ENCODE data around the gene SHROOM3. TPM values are rescaled to one million over a fixed set of nuclear protein-coding genes. Genes with fewer than 3 reads are reported as not detected.

SHROOM3 gene
- total and polyA plus RNA-seq, 2 experiments from 2014 or later = 11.3 to 73.5 TPM

GRCh38 chr4:76681996-76682395, 247.0 kb downstream of the SHROOM3 start:
- Mint-ChIP-seq H3K4me3 (no peak overlapping the region), H3K36me3 (ENCODE audit: low read depth) (no peaks in the 10 kb centered on the region), H3K27me3 (ENCODE audit: insufficient read depth, low read depth, poor library complexity) (peaks cover 2% of the 10 kb centered on the region), H3K4me1 (peaks cover 12% of the 10 kb centered on the region; the same call in 2 of the 3 replicates), H3K9me3 (no peaks in the 10 kb centered on the region), H3K27ac (no peak overlapping the region)
- H4K20me1 ChIP-seq (replicated peaks; ENCODE audit: insufficient read depth) = no peaks in the 10 kb centered on the region
- no peaks in the 10 kb centered on the region for H3K36me3 ChIP-seq (ENCODE audit: insufficient read depth)
- DNase-seq (ENCODE audit: low spot score) (no peak), ATAC-seq (no peak)
- H3K79me2 ChIP-seq (replicated peaks; ENCODE audit: insufficient read depth) = no peaks in the 10 kb centered on the region
- no peaks in the 10 kb centered on the region for H3K4me1 ChIP-seq (ENCODE audit: insufficient read depth)
- H3K27me3 ChIP-seq (ENCODE audit: insufficient read depth) = 0 out of 2 replicates have a peak, but pooled peaks cover under 1% of the 10 kb centered on the region
- no peak overlapping the region for H2AFZ ChIP-seq
- no peaks in the 10 kb centered on the region for H3F3A ChIP-seq (replicated peaks; ENCODE audit: low read depth)
- H3K9me2 ChIP-seq (ENCODE audit: insufficient read depth) = no peaks in the 10 kb centered on the region
- H3K4me2 ChIP-seq = no peak overlapping the region
- no peak for TF ChIP-seq ZNF114 (CRISPR knock-in tag; IDR thresholded peaks at IDR 0.05)
- no peak for TF ChIP-seq EZH2phosphoT487 (IDR thresholded peaks at IDR 0.05; ENCODE audit: unreplicated experiment)
- TF ChIP-seq JUNB (IDR thresholded peaks at IDR 0.05; ENCODE audit: unreplicated experiment) = no peak
- no peak for TF ChIP-seq STAT1 (IDR thresholded peaks at IDR 0.05; ENCODE audit: unreplicated experiment)
- no peak for TF ChIP-seq CREB1 (CRISPR knock-in tag; IDR thresholded peaks at IDR 0.05; ENCODE audit: low read depth)
- no peak overlapping the region for H3K4me3 ChIP-seq
- no peak overlapping the region for H3K27ac ChIP-seq (ENCODE audit: low read depth)

- Histone ChIP-seq H4K20me1 (replicated peaks; ENCODE audit: insufficient read depth) (no peaks in the 10 kb centered on the region), H3K9me2 (ENCODE audit: insufficient read depth) (no peaks in the 10 kb centered on the region), H3K36me3 (ENCODE audit: insufficient read depth) (no peaks in the 10 kb centered on the region), H3K4me3 (no peak overlapping the region), H2AFZ (no peak overlapping the region), H3K4me1 (ENCODE audit: insufficient read depth) (peaks cover 5% of the 10 kb centered on the region), H3K27ac (ENCODE audit: low read depth) (no peak overlapping the region), H3K27me3 (ENCODE audit: insufficient read depth) (peaks cover 12% of the 10 kb centered on the region), H3K4me2 (no peak overlapping the region), H3F3A (replicated peaks; ENCODE audit: low read depth) (no peaks in the 10 kb centered on the region), H3K79me2 (replicated peaks; ENCODE audit: insufficient read depth) (no peaks in the 10 kb centered on the region)
- H3K4me3 Mint-ChIP-seq = no peak overlapping the region
- no peaks in the 10 kb centered on the region for H3K36me3 Mint-ChIP-seq (ENCODE audit: low read depth)
- DNase-seq (ENCODE audit: low spot score) (no peak), ATAC-seq (no peak)
- no peaks in the 10 kb centered on the region for H3K9me3 Mint-ChIP-seq
- peaks cover 2% of the 10 kb centered on the region for H3K27me3 Mint-ChIP-seq (ENCODE audit: insufficient read depth, low read depth, poor library complexity)
- peaks cover 22% of the 10 kb centered on the region for H3K4me1 Mint-ChIP-seq
- no peak overlapping the region for H3K27ac Mint-ChIP-seq
- TF ChIP-seq CTCF (conservative IDR thresholded peaks at IDR 0.05; ENCODE audit: low read depth in 2 of 2) = no peak
- TF ChIP-seq JUNB (IDR thresholded peaks at IDR 0.05; ENCODE audit: unreplicated experiment) = no peak
- TF ChIP-seq NANOG (IDR thresholded peaks at IDR 0.05; ENCODE audit: borderline replicate concordance) = no peak
- TF ChIP-seq REST (IDR thresholded peaks at IDR 0.05; ENCODE audit: unreplicated experiment) = no peak
- no peak for TF ChIP-seq EZH2phosphoT487 (IDR thresholded peaks at IDR 0.05; ENCODE audit: unreplicated experiment)
- TF ChIP-seq ZNF462 (CRISPR knock-in tag; IDR thresholded peaks at IDR 0.05) = no peak
- no peak for TF ChIP-seq ETS1 (IDR thresholded peaks at IDR 0.05)
Measured at GRCh38 chr4:76683144-76683543, 248.1 kb downstream of the SHROOM3 start.

Measured in GM23338 (cell line).